Fibroblast of lung (primary cell): ENCODE results near the gene DUOX2. TPM values are rescaled to one million over a fixed set of nuclear protein-coding genes. Genes with fewer than 3 reads are reported as not detected.
A peak's percentile ranks its signal among the peaks of the same experiment; 100 is the strongest.
"Not testable (repeated sequence)": the region's sequence is repeated elsewhere in the genome, so short reads cannot be mapped to it uniquely, and the experiment has no call there.

Experiments
- DNase-seq, 2 donors: peaks; one replicate each; pipeline versions ENCODE4 v3.0.0 to v3.0.0-alpha.2; 2010; ENCODE audit warnings: low read depth in 2 of 2
- H2AFZ ChIP-seq: 2 replicates; pipeline ENCODE4 v1.5.1; 2012; ENCODE audit warnings: low read length, control low read depth, inconsistent platforms
- H3K27ac ChIP-seq: 2 replicates; pipeline ENCODE4 v1.5.1; 2011; ENCODE audit warnings: low read length, control low read depth; ENCODE audit not compliant: insufficient read depth
- H3K27me3 ChIP-seq: 2 replicates; pipeline ENCODE4 v1.5.1; 2011; ENCODE audit warnings: mild to moderate bottlenecking, low read length; ENCODE audit not compliant: control insufficient read depth, insufficient read depth
- H3K36me3 ChIP-seq: 2 replicates; pipeline ENCODE4 v1.5.1; 2011; ENCODE audit warnings: low read length; ENCODE audit not compliant: control insufficient read depth, insufficient read depth
- H3K4me1 ChIP-seq: 2 replicates; pipeline ENCODE4 v1.5.1; 2011; ENCODE audit warnings: low read length; ENCODE audit not compliant: control insufficient read depth, insufficient read depth; ENCODE audit errors: extremely low read depth
- H3K4me2 ChIP-seq: 2 replicates; pipeline ENCODE4 v1.5.1; 2011; ENCODE audit warnings: low read length, control low read depth; ENCODE audit not compliant: insufficient read depth; ENCODE audit errors: extremely low read depth
- H3K4me3 ChIP-seq, 4 experiments: fragments of 200-600 bp in 1 of 4; sonication (generic) in 1 of 4; replicated peaks in 1 of 4; 2 replicates each; pipeline ENCODE4 v1.5.1; 2011 to 2016; ENCODE audit warnings: low read length in 4 of 4, low read depth in 3 of 4, mild to moderate bottlenecking in 3 of 4, control low read depth in 2 of 4, inconsistent platforms in 1 of 4, mixed read lengths in 1 of 4; ENCODE audit not compliant: insufficient read depth in 1 of 4; ENCODE audit errors: control extremely low read depth in 1 of 4
- H3K79me2 ChIP-seq: 2 replicates; pipeline ENCODE4 v1.5.1; 2012; ENCODE audit warnings: mild to moderate bottlenecking, low read length, inconsistent platforms; ENCODE audit not compliant: control insufficient read depth, insufficient read depth
- H3K9ac ChIP-seq: 2 replicates; pipeline ENCODE4 v1.5.1; 2011; ENCODE audit warnings: mild to moderate bottlenecking, low read length, control low read depth; ENCODE audit not compliant: insufficient read depth
- H3K9me3 ChIP-seq: 2 replicates; pipeline ENCODE4 v1.5.1; 2012; ENCODE audit warnings: low read depth, low read length; ENCODE audit not compliant: control insufficient read depth, insufficient read depth
- H4K20me1 ChIP-seq: 2 replicates; pipeline ENCODE4 v1.5.1; 2011; ENCODE audit warnings: low read length; ENCODE audit not compliant: control insufficient read depth, insufficient read depth; ENCODE audit errors: extremely low read depth
- EZH2 ChIP-seq: IDR thresholded peaks from 2 replicates; pipeline ENCODE4 v1.5.1; 2012; ENCODE audit warnings: low read length, control low read depth, mild to moderate bottlenecking; ENCODE audit errors: missing control alignments
- polyA plus RNA-seq, 2 donors: library from polyadenylated mRNA; depleted of rRNA in 1 of 2; stranded (reverse) in 1 of 2; unstranded in 1 of 2; fragments of >200 nt; gene quantifications; 2 replicates each; pipeline ENCODE4 v1.2.1, GENCODE V29; 2011 to 2012; ENCODE audit warnings: missing spikeins in 1 of 2
- total RNA-seq: library from RNA; depleted of rRNA; stranded (reverse); fragments of >200 nt; gene quantifications from 2 replicates; pipeline ENCODE4 v1.2.1, GENCODE V29; 2014
- TF ChIP-seq, protein P1 (sequence below), 2 donors: IDR thresholded peaks in 1 of 2; conservative IDR thresholded peaks in 1 of 2; 1 replicate in 1 of 2; 2 replicates in 1 of 2; pipeline ENCODE4 v1.5.1; 2011 to 2012; ENCODE audit warnings: low read length in 2 of 2, control low read depth in 1 of 2, inconsistent platforms in 1 of 2, low read depth in 1 of 2, mild to moderate bottlenecking in 1 of 2

The DUOX2 gene
- total and polyA plus RNA-seq, 2 donors (not counting 1 experiment from before 2014, with no cell fraction given), result not detected

DNA sequence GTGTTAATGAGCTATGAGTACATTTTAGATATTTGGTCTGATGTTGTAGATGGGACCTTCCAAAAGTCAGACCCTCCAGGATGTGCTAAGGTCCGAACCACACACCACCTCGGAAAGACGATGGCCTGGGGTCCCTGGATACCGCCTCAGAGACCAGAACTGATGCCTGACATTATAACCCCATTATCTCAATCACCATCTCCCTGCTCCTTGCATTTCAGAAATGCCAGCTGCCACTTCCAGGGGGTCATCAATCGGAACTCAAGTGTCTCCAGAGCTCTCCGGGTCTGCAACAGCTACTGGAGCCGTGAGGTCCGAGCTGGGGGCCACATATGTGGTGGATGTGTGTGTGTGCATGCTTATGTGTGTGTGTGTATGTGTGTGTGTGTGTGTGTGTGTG is 23.7 kb upstream of the DUOX2 start:
- Histone ChIP-seq H3K36me3 (no peaks in the 10 kb centered on the region), H3K9ac (no peak overlapping the region), H3K4me3 (no peak overlapping the region), H3K4me2 (no peak overlapping the region), H3K4me1 (no peaks in the 10 kb centered on the region), H3K27ac (no peak overlapping the region), H4K20me1 (no peaks in the 10 kb centered on the region), H3K27me3 (peaks cover 28% of the 10 kb centered on the region), H3K9me3 (no peaks in the 10 kb centered on the region), H2AFZ (no peak overlapping the region), H3K79me2 (no peaks in the 10 kb centered on the region)
- DNase-seq, result no peak
- no peak for TF ChIP-seq EZH2
- TF ChIP-seq, protein P1, sequence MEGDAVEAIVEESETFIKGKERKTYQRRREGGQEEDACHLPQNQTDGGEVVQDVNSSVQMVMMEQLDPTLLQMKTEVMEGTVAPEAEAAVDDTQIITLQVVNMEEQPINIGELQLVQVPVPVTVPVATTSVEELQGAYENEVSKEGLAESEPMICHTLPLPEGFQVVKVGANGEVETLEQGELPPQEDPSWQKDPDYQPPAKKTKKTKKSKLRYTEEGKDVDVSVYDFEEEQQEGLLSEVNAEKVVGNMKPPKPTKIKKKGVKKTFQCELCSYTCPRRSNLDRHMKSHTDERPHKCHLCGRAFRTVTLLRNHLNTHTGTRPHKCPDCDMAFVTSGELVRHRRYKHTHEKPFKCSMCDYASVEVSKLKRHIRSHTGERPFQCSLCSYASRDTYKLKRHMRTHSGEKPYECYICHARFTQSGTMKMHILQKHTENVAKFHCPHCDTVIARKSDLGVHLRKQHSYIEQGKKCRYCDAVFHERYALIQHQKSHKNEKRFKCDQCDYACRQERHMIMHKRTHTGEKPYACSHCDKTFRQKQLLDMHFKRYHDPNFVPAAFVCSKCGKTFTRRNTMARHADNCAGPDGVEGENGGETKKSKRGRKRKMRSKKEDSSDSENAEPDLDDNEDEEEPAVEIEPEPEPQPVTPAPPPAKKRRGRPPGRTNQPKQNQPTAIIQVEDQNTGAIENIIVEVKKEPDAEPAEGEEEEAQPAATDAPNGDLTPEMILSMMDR (conservative IDR thresholded peaks at IDR 0.05 in 1 of 2, IDR thresholded peaks at IDR 0.05 in 1 of 2; ENCODE audit: low read depth in 1 of 2, low read length in 2 of 2), result no peak

DNA sequence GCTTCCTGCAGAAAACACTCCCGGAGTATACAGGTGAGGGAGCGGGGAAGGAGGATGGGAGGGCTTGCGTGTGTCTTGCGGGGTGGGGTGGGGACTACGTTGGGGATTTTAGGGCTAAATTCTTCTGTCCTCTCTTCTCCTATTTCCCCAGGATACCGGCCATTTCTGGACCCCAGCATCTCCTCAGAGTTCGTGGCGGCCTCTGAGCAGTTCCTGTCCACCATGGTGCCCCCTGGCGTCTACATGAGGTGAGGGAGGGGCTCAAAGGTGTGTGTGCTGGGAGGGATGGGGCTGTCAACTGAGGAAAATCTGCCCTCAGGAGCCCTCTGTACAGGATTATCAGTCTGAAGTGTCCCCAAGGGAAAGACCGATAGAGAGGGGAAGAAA is 22.4 kb upstream of the DUOX2 start:
- no peak for TF ChIP-seq EZH2
- TF ChIP-seq, protein P1 (conservative IDR thresholded peaks at IDR 0.05 in 1 of 2, IDR thresholded peaks at IDR 0.05 in 1 of 2; ENCODE audit: low read depth in 1 of 2, low read length in 2 of 2), result peak in 1 of 2 donors; percentile 13
- H2AFZ ChIP-seq, result no peak overlapping the region
- no peak for DNase-seq
- no peaks in the 10 kb centered on the region for H3K4me1 ChIP-seq
- H3K4me2 ChIP-seq, result no peak overlapping the region
- H4K20me1 ChIP-seq, result no peaks in the 10 kb centered on the region
- H3K36me3 ChIP-seq, result no peaks in the 10 kb centered on the region
- peaks cover 36% of the 10 kb centered on the region for H3K27me3 ChIP-seq
- no peak overlapping the region for H3K9ac ChIP-seq
- no peak overlapping the region for H3K4me3 ChIP-seq
- no peak overlapping the region for H3K27ac ChIP-seq
- no peaks in the 10 kb centered on the region for H3K9me3 ChIP-seq
- no peaks in the 10 kb centered on the region for H3K79me2 ChIP-seq

DNA sequence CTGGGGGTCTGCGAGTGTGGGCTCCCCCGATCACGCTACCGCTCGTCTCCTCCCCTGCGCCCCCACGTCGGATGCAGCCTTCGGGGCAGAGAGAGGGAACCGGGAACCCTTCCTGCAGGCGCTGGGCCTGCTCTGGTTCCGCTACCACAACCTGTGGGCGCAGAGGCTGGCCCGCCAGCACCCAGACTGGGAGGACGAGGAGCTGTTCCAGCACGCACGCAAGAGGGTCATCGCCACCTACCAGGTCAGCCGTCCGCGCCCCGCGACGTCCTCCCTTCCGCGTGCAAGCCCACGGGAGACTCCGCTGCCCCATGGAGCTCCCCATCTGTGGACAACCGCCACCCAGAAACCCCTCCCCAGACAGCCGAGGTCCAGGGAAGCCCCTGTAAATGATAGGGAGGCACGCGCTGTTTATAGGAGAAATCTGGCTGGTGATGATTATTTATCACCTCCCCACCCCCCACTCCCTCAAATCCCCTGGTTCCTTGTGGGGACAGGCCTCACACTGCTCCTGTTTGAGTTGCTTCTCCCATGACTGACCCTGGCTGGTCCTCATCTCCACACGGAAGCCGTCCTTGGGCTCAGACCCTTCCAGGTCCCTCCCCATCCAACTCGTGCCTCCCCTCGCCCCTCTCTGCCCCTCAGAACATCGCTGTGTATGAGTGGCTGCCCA is 21.9 kb upstream of the DUOX2 start:
- not testable (repeated sequence) for H3K79me2 ChIP-seq, H3K9me3 ChIP-seq, DNase-seq, H3K9ac ChIP-seq, H3K4me3 ChIP-seq, H2AFZ ChIP-seq, H3K27ac ChIP-seq, H4K20me1 ChIP-seq, H3K4me1 ChIP-seq, H3K36me3 ChIP-seq, H3K4me2 ChIP-seq
- H3K27me3 ChIP-seq, result peaks cover 41% of the 10 kb centered on the region
- peak; percentile 32 for TF ChIP-seq EZH2
